Stimulated activated CD4-positive, alpha-beta T cell treated with anti-CD3 and anti-CD28 coated beads, Interleukin-1b, Interleukin-23, amount 100 ng/mL, for 24 hours (primary cell): ENCODE results near the gene SRD5A1.

Experiments used
- DNase-seq, 4 experiments: peaks; one replicate each; pipeline ENCODE4 v3.0.0-alpha.2; 2020; ENCODE audit warnings: low read depth in 4 of 4, low spot score in 1 of 4

Gene SRD5A1

GRCh38 chr5:6604341-6604740 lies 28.9 kb upstream of the SRD5A1 start:
- DNase-seq: no peak

- DNase-seq: no peak
Measured at GRCh38 chr5:6604946-6605345, 28.3 kb upstream of the SRD5A1 start.

- no peak for DNase-seq
Measured at GRCh38 chr5:6606884-6607558, 26.2 kb upstream of the SRD5A1 start.

GRCh38 chr5:6607559-6607936 lies 25.7 kb upstream of the SRD5A1 start:
- no peak for DNase-seq

- no peak for DNase-seq
Measured at GRCh38 chr5:6608016-6608415, 25.2 kb upstream of the SRD5A1 start.

GRCh38 chr5:6611334-6612256 lies 21.6 kb upstream of the SRD5A1 start:
- no peak for DNase-seq

GRCh38 chr5:6615034-6615815 lies 18.0 kb upstream of the SRD5A1 start:
- DNase-seq: no peak

GRCh38 chr5:6616632-6617031 lies 16.6 kb upstream of the SRD5A1 start:
- no peak for DNase-seq

- DNase-seq: no peak
Measured at GRCh38 chr5:6623228-6623627, 10.0 kb upstream of the SRD5A1 start.

GRCh38 chr5:6623941-6624340 lies 9.3 kb upstream of the SRD5A1 start:
- DNase-seq: no peak

- DNase-seq: no peak
Measured at GRCh38 chr5:6626508-6626907, 6.7 kb upstream of the SRD5A1 start.

- no peak for DNase-seq
Measured at GRCh38 chr5:6631441-6631840, 1.8 kb upstream of the SRD5A1 start.

- DNase-seq: peak in 1 of 4 experiments; percentile 16
Measured at GRCh38 chr5:6632324-6632887, 834 bp upstream of the SRD5A1 start.

GRCh38 chr5:6633469-6634245 lies 417 bp downstream of the SRD5A1 start:
- peak; percentile 3 to 26 (median 8) for DNase-seq

- DNase-seq: no peak
Measured at GRCh38 chr5:6634306-6634705, 1.1 kb downstream of the SRD5A1 start.

- no peak for DNase-seq
Measured at GRCh38 chr5:6634788-6635430, 1.7 kb downstream of the SRD5A1 start.

- DNase-seq: no peak
Measured at GRCh38 chr5:6636293-6636692, 3.1 kb downstream of the SRD5A1 start.

GRCh38 chr5:6637022-6637421 lies 3.8 kb downstream of the SRD5A1 start:
- no peak for DNase-seq

GRCh38 chr5:6637590-6637989 lies 4.3 kb downstream of the SRD5A1 start:
- no peak for DNase-seq

- DNase-seq: no peak
Measured at GRCh38 chr5:6638236-6638635, 5.0 kb downstream of the SRD5A1 start.
